Psoas muscle (tissue), 8 donors: ENCODE measurements around the gene TNNI3. TPM values are rescaled to one million over a fixed set of nuclear protein-coding genes. Genes with fewer than 3 reads are reported as not detected.

ENCODE experiments used
- ATAC-seq, 4 donors: fragments of 200-7000 bp; cut with Tn5 transposase; one replicate each; pipeline ENCODE4 v1.9.1; 2020; ENCODE audit warnings: moderate library complexity in 3 of 4, mild to moderate bottlenecking in 2 of 4
- DNase-seq, 2 donors: peaks; one replicate each; pipeline ENCODE4 v3.0.0-alpha.2; 2020
- H3K27ac ChIP-seq: fragments of 200-600 bp; one replicate; pipeline ENCODE4 v1.8.0; 2022
- H3K27me3 ChIP-seq, 3 donors: fragments of 200-600 bp in 1 of 3; one replicate each; pipeline versions ENCODE4 v1.6.1 to v1.8.0; 2013 to 2022; ENCODE audit warnings: low read length in 2 of 3, mild to moderate bottlenecking in 2 of 3, moderate library complexity in 1 of 3; ENCODE audit not compliant: insufficient read depth in 3 of 3
- H3K36me3 ChIP-seq, 2 donors: fragments of 200-600 bp in 1 of 2; one replicate each; pipeline versions ENCODE4 v1.6.1 to v1.8.0; 2013 to 2022; ENCODE audit warnings: low read depth in 1 of 2, mild to moderate bottlenecking in 1 of 2, moderate library complexity in 1 of 2; ENCODE audit not compliant: insufficient read depth in 1 of 2
- H3K4me1 ChIP-seq: fragments of 200-600 bp; one replicate; pipeline ENCODE4 v1.8.0; 2022
- H3K4me3 ChIP-seq: fragments of 200-600 bp; one replicate; pipeline ENCODE4 v1.8.0; 2022; ENCODE audit warnings: mild to moderate bottlenecking
- H3K9me3 ChIP-seq: fragments of 200-600 bp; one replicate; pipeline ENCODE4 v1.8.0; 2022
- CTCF ChIP-seq: fragments of 200-600 bp; IDR thresholded peaks from one replicate; pipeline ENCODE4 v1.8.0; 2022; ENCODE audit warnings: antibody characterized with exemption
- WGBS, 3 donors: extraction: QIAGEN DNeasy Blood & Tissue Kit; methylation state at CpG; one replicate each; pipeline versions ENCODE4 v1.1.6 to v1.1.7; 2013; 5-methylcytosine and 5-hydroxymethylcytosine counted together
- intact Hi-C, 2 donors: fragments of 100-400 bp; cut with DNase I; formaldehyde crosslinking; loops; one replicate each; pipeline versions ENCODE4 v1.11.0 to v1.14.2; 2022
- polyA plus RNA-seq, 3 donors: library from polyadenylated mRNA; stranded (reverse); fragments of 200-250 nt; gene quantifications; one replicate each; pipeline ENCODE4 v1.2.3, GENCODE V29; 2013
- total RNA-seq, 4 donors: library from RNA; stranded (reverse); fragmentation: NEBNext Ultra II Directional in 2 of 4; extraction: Animal tissue kit (Norgen Biotek cat#: 25700) in 2 of 4; gene quantifications; one replicate each; pipeline versions ENCODE4 v1.2.1 to v1.2.4, GENCODE V29; 2021 to 2023
- donor health status: healthy with polysubstance abuse.
- donor health status: DM: no; HTN: no; CAD: no; lungs with moderate emphysema.
- donor health status: Bipolar disorder and iron deficiency.
- donor health status: healthy.
- donor health status: DM: yes; HTN: yes; CAD: no.
- donor health status: DM: no; HTN: no; CAD: no.
- donor health status: DM: no; HTN: no; CAD: no.
- donor health status: DM: yes; HTN: yes; CAD: no.

The TNNI3 gene
- total and polyA plus RNA-seq, 7 donors: 5.0 to 17.4 (median 13.4) TPM

GRCh38 chr19:55149078-55150003 is 8.2 kb downstream of the TNNI3 start, which contains the start of gene TNNT1:
TNNT1 (minus strand) TSS chr19:55149206; CDS start chr19:55147157, 2,049 bp downstream.
- ATAC-seq: peak; percentile 63 to 68 (median 65)
- TF ChIP-seq CTCF: no peak

GRCh38 chr19:55147545-55148251 is 9.8 kb downstream of the TNNI3 start:
- H3K4me3 ChIP-seq: peak overlapping the region; percentile 64
- H3K27ac ChIP-seq: peak overlapping the region; percentile 82
- no peaks in the 10 kb centered on the region for H3K36me3 ChIP-seq
- no peaks in the 10 kb centered on the region for H3K4me1 ChIP-seq
- DNase-seq (peak; percentile 67 to 85), ATAC-seq (peak; percentile 71 to 79 (median 74))
- H3K9me3 ChIP-seq: no peaks in the 10 kb centered on the region
- TF ChIP-seq CTCF: no peak
- intact Hi-C loops: loop anchor here in 1 of 2 donors (10.0 kb wide), 1 partner anchor 357 kb away; no protein-coding TSS in a partner anchor
- 4 to 13% (median 8%) methylated on average over 8 to 9 of the region's 9 CpGs for WGBS, 3 donors
- H3K27me3 ChIP-seq: peaks cover 0 to 37% (median 9%) of the 10 kb centered on the region in 3 donors

More at GRCh38 chr19:55149078-55150003, 8.2 kb downstream of the TNNI3 start, which contains the start of gene TNNT1:
- WGBS, 3 donors: 5 to 8% (median 6%) methylated on average over 17 to 18 of the region's 18 CpGs
- peaks cover 0 to 27% (median 9%) of the 10 kb centered on the region in 3 donors for H3K27me3 ChIP-seq
- no peaks in the 10 kb centered on the region for H3K9me3 ChIP-seq
- intact Hi-C loops: loop anchor here in 1 of 2 donors (10.0 kb wide), 1 partner anchor 355 kb away; no protein-coding TSS in a partner anchor
- no peaks in the 10 kb centered on the region for H3K36me3 ChIP-seq
- H3K4me3 ChIP-seq: peak within 1 kb of the TSS; percentile 64
- peak; percentile 66 to 85 for DNase-seq
- H3K27ac ChIP-seq: peak within 1 kb of the TSS; percentile 82
- H3K4me1 ChIP-seq: no peaks in the 10 kb centered on the region

- intact Hi-C loops: loop anchor here in 1 of 2 donors (10.0 kb wide), 1 partner anchor 358 kb away; no protein-coding TSS in a partner anchor
- peak overlapping the region; percentile 68 for H3K4me3 ChIP-seq
- WGBS, 3 donors: 0 to 6% (median 4%) methylated on average over 22 to 27 of the region's 27 CpGs
- ATAC-seq (peak in 2 of 4 donors; percentile 4 to 28), DNase-seq (peak in 1 of 2 donors; percentile 56)
- H3K36me3 ChIP-seq: no peaks in the 10 kb centered on the region
- H3K4me1 ChIP-seq: no peaks in the 10 kb centered on the region
- peak overlapping the region; percentile 42 for H3K27ac ChIP-seq
- no peak for TF ChIP-seq CTCF
- no peaks in the 10 kb centered on the region for H3K9me3 ChIP-seq
- peaks cover 0 to 46% (median 9%) of the 10 kb centered on the region in 3 donors for H3K27me3 ChIP-seq
Observed at GRCh38 chr19:55146705-55147273, 10.7 kb downstream of the TNNI3 start.

GRCh38 chr19:55146078-55146704 is 11.3 kb downstream of the TNNI3 start:
- peak overlapping the region; percentile 46 for H3K27ac ChIP-seq
- intact Hi-C loops: loop anchor here in 1 of 2 donors (10.0 kb wide), 1 partner anchor 359 kb away; no protein-coding TSS in a partner anchor
- WGBS, 3 donors: 5 to 8% (median 8%) methylated on average over 16 to 41 of the region's 41 CpGs

More at GRCh38 chr19:55146078-55146704, 11.3 kb downstream of the TNNI3 start:
- peaks cover 0 to 49% (median 9%) of the 10 kb centered on the region in 3 donors for H3K27me3 ChIP-seq
- TF ChIP-seq CTCF: peak; percentile 36
- H3K4me1 ChIP-seq: no peaks in the 10 kb centered on the region
- DNase-seq: no peak
- peak overlapping the region; percentile 68 for H3K4me3 ChIP-seq
- H3K36me3 ChIP-seq: no peaks in the 10 kb centered on the region
- no peaks in the 10 kb centered on the region for H3K9me3 ChIP-seq
- ATAC-seq: peak in 1 of 4 donors; percentile 29
